Measurements from ENCODE around the gene WSCD1. TPM values are rescaled to one million over a fixed set of nuclear protein-coding genes. Genes with fewer than 3 reads are reported as not detected.

WSCD1 gene
- total and polyA plus RNA-seq, 2 donors (not counting 3 experiments of a cell fraction or from before 2014, with no cell fraction given): 21.5 to 49.4 TPM

- Histone ChIP-seq H3K27me3 (ENCODE audit: control insufficient read depth in 2 of 2, insufficient read depth in 2 of 2, low read length in 2 of 2) (peaks cover 0 to 9% of the 10 kb centered on the region in 2 experiments), H3K27ac (ENCODE audit: insufficient read depth, low read depth, low read length) (no peak overlapping the region), H3K4me3 (replicated peaks in 1 of 3; ENCODE audit: insufficient read depth in 1 of 3, low read depth in 1 of 3, low read length in 3 of 3) (no peak overlapping the region), H3K9me3 (replicated peaks; ENCODE audit: control insufficient read depth, insufficient read depth, low read length) (no peaks in the 10 kb centered on the region), H3K4me1 (ENCODE audit: control insufficient read depth, extremely low read depth, insufficient read depth, low read length) (no peaks in the 10 kb centered on the region), H2AFZ (ENCODE audit: low read depth, low read length) (no peak overlapping the region), H3K4me2 (ENCODE audit: insufficient read depth, low read length) (no peak overlapping the region), H3K9me1 (replicated peaks; ENCODE audit: control insufficient read depth, extremely low read depth, insufficient read depth, low read length) (no peaks in the 10 kb centered on the region), H3K9ac (replicated peaks; ENCODE audit: extremely low read depth, insufficient read depth, low read length) (no peak overlapping the region), H3K79me2 (ENCODE audit: control insufficient read depth, insufficient read depth, low read length) (no peaks in the 10 kb centered on the region), H4K20me1 (replicated peaks; ENCODE audit: control insufficient read depth, extremely low read depth, insufficient read depth, low read length) (no peaks in the 10 kb centered on the region), H3K36me3 (ENCODE audit: control insufficient read depth in 2 of 2, extremely low read depth in 1 of 2, insufficient read depth in 2 of 2, low read length in 2 of 2) (no peaks in the 10 kb centered on the region)
- no peak for FAIRE-seq
- ChIA-PET CTCF (no interaction called here), POLR2A (no interaction called here)
- dilution Hi-C loops (cut with MboI; ENCODE audit: extremely low pct_ligation_motif_present, low sequenced_read_pairs): no loop called here
- DNase-seq (ENCODE audit: low read depth, low spot score): no peak
- BruUV-seq (replicated peaks): no TSS peak
- intact Hi-C loops (cut with micrococcal nuclease): no loop called here
- TF ChIP-seq CTCF (IDR thresholded peaks at IDR 0.05; ENCODE audit: extremely low read depth in 1 of 2, insufficient read depth in 1 of 2, low read depth in 1 of 2, low read length in 2 of 2) (no peak), POLR2A (IDR thresholded peaks at IDR 0.05; ENCODE audit: low read depth, low read length) (no peak), POLR2AphosphoS5 (IDR thresholded peaks at IDR 0.05; ENCODE audit: insufficient read depth, low read depth, low read length) (no peak)
- TF ChIP-seq, protein P1, sequence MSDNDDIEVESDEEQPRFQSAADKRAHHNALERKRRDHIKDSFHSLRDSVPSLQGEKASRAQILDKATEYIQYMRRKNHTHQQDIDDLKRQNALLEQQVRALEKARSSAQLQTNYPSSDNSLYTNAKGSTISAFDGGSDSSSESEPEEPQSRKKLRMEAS (IDR thresholded peaks at IDR 0.05; ENCODE audit: insufficient read depth, insufficient read length): no peak
Measured at GRCh38 chr17:6138761-6139446, 68.7 kb downstream of the WSCD1 start.

GRCh38 chr17:6139447-6139832 lies 69.3 kb downstream of the WSCD1 start:
- no peak for FAIRE-seq
- no peak overlapping the region for H2AFZ ChIP-seq (ENCODE audit: low read depth, low read length)
- POLR2A ChIA-PET: no interaction called here

More at GRCh38 chr17:6139447-6139832, 69.3 kb downstream of the WSCD1 start:
- Histone ChIP-seq H3K79me2 (ENCODE audit: control insufficient read depth, insufficient read depth, low read length) (no peaks in the 10 kb centered on the region), H4K20me1 (replicated peaks; ENCODE audit: control insufficient read depth, extremely low read depth, insufficient read depth, low read length) (no peaks in the 10 kb centered on the region), H3K4me1 (ENCODE audit: control insufficient read depth, extremely low read depth, insufficient read depth, low read length) (no peaks in the 10 kb centered on the region), H3K27me3 (ENCODE audit: control insufficient read depth in 2 of 2, insufficient read depth in 2 of 2, low read length in 2 of 2) (peaks cover 0 to 9% of the 10 kb centered on the region in 2 experiments), H3K9me1 (replicated peaks; ENCODE audit: control insufficient read depth, extremely low read depth, insufficient read depth, low read length) (no peaks in the 10 kb centered on the region), H3K9ac (replicated peaks; ENCODE audit: extremely low read depth, insufficient read depth, low read length) (no peak overlapping the region), H3K4me3 (replicated peaks in 1 of 3; ENCODE audit: insufficient read depth in 1 of 3, low read depth in 1 of 3, low read length in 3 of 3) (no peak overlapping the region), H3K36me3 (ENCODE audit: control insufficient read depth in 2 of 2, extremely low read depth in 1 of 2, insufficient read depth in 2 of 2, low read length in 2 of 2) (no peaks in the 10 kb centered on the region), H3K4me2 (ENCODE audit: insufficient read depth, low read length) (no peak overlapping the region), H3K9me3 (replicated peaks; ENCODE audit: control insufficient read depth, insufficient read depth, low read length) (no peaks in the 10 kb centered on the region), H3K27ac (ENCODE audit: insufficient read depth, low read depth, low read length) (no peak overlapping the region)
- no TSS peak for BruUV-seq (replicated peaks)
- no peak for DNase-seq (ENCODE audit: low read depth, low spot score)
- intact Hi-C loops (cut with micrococcal nuclease) (no loop called here), dilution Hi-C loops (cut with MboI; ENCODE audit: extremely low pct_ligation_motif_present, low sequenced_read_pairs) (no loop called here)
- no peak for TF ChIP-seq GATA2 (IDR thresholded peaks at IDR 0.05; ENCODE audit: insufficient read depth, insufficient read length, low read depth, low read length)
- TF ChIP-seq MYC (IDR thresholded peaks at IDR 0.05; ENCODE audit: low read depth, low read length): no peak
- TF ChIP-seq CTCF (IDR thresholded peaks at IDR 0.05; ENCODE audit: extremely low read depth in 1 of 2, insufficient read depth in 1 of 2, low read depth in 1 of 2, low read length in 2 of 2): no peak
- no peak for TF ChIP-seq JUN (IDR thresholded peaks at IDR 0.05; ENCODE audit: borderline replicate concordance, insufficient read depth, insufficient read length, low read depth)
- TF ChIP-seq POLR2A (IDR thresholded peaks at IDR 0.05; ENCODE audit: low read depth, low read length): no peak
- no peak for TF ChIP-seq EZH2 (IDR thresholded peaks at IDR 0.05; ENCODE audit: borderline replicate concordance, low read depth, low read length, severe bottlenecking)
- TF ChIP-seq POLR2AphosphoS5 (IDR thresholded peaks at IDR 0.05; ENCODE audit: insufficient read depth, low read depth, low read length): no peak
- no peak for TF ChIP-seq FOS (IDR thresholded peaks at IDR 0.05; ENCODE audit: borderline replicate concordance, insufficient read depth, low read length)
- TF ChIP-seq, protein P1 (IDR thresholded peaks at IDR 0.05; ENCODE audit: insufficient read depth, insufficient read length): no peak
- CTCF ChIA-PET: no interaction called here

Measured in endothelial cell of umbilical vein (primary cell).